Activated T-cell treated with anti-CD3 and anti-CD28 coated beads, Interleukin-2, amount 50 U/mL, for 4 hours (primary cell): ENCODE measurements around the gene BNIP5. TPM values are rescaled to one million over a fixed set of nuclear protein-coding genes. Genes with fewer than 3 reads are reported as not detected.
A peak's percentile ranks its signal among the peaks of the same experiment; 100 is the strongest.
"Not testable (repeated sequence)": the region's sequence is repeated elsewhere in the genome, so short reads cannot be mapped to it uniquely, and the experiment has no call there.

ENCODE experiments used
- ATAC-seq, 2 donors: fragments of 200-7000 bp; cut with Tn5 transposase; one replicate each; pipeline ENCODE4 v1.10.0; 2021
- DNase-seq: peaks from one replicate; pipeline ENCODE4 v3.0.0-alpha.2; 2020
- H3K27me3 Mint-ChIP-seq: one replicate; pipeline ENCODE4 v1.8.0; 2021; ENCODE audit warnings: low read depth, mixed read lengths
- H3K36me3 Mint-ChIP-seq: one replicate; pipeline ENCODE4 v1.8.0; 2022; ENCODE audit warnings: mixed read lengths; ENCODE audit not compliant: insufficient read depth
- H3K4me1 Mint-ChIP-seq: one replicate; pipeline ENCODE4 v1.8.0; 2021; ENCODE audit warnings: low read depth, mixed read lengths
- H3K4me3 Mint-ChIP-seq: one replicate; pipeline ENCODE4 v1.8.0; 2021; ENCODE audit warnings: mild to moderate bottlenecking, moderate library complexity, mixed read lengths
- H3K9me3 Mint-ChIP-seq: one replicate; pipeline ENCODE4 v1.8.0; 2021; ENCODE audit warnings: mixed read lengths
- total RNA-seq, 3 donors: library from RNA; stranded (reverse); gene quantifications; one replicate each; pipeline ENCODE4 v1.2.1, GENCODE V29; 2021

The BNIP5 gene
- total RNA-seq, 3 donors from 2014 or later: not detected

- ATAC-seq (no peak), DNase-seq (no peak)
- no peaks in the 10 kb centered on the region for H3K9me3 Mint-ChIP-seq
- H3K36me3 Mint-ChIP-seq: peaks cover 14% of the 10 kb centered on the region
- no peak overlapping the region for H3K4me3 Mint-ChIP-seq
- H3K27me3 Mint-ChIP-seq: no peaks in the 10 kb centered on the region
- H3K4me1 Mint-ChIP-seq: peaks cover 6% of the 10 kb centered on the region
These were observed 36.8 kb upstream of the BNIP5 start for GRCh38 chr6:36373368-36374019.

- Mint-ChIP-seq H3K9me3 (no peaks in the 10 kb centered on the region), H3K36me3 (peaks cover 15% of the 10 kb centered on the region), H3K27me3 (no peaks in the 10 kb centered on the region), H3K4me3 (no peak overlapping the region), H3K4me1 (no peaks in the 10 kb centered on the region)
- ATAC-seq: no peak
- DNase-seq: no peak
These were observed 35.4 kb upstream of the BNIP5 start for GRCh38 chr6:36372088-36372487.

GRCh38 chr6:36371211-36371610, 34.5 kb upstream of the BNIP5 start:
- Mint-ChIP-seq H3K4me3 (no peak overlapping the region), H3K36me3 (peaks cover 15% of the 10 kb centered on the region), H3K4me1 (no peaks in the 10 kb centered on the region), H3K9me3 (no peaks in the 10 kb centered on the region), H3K27me3 (no peaks in the 10 kb centered on the region)
- DNase-seq (no peak), ATAC-seq (no peak)

DNA sequence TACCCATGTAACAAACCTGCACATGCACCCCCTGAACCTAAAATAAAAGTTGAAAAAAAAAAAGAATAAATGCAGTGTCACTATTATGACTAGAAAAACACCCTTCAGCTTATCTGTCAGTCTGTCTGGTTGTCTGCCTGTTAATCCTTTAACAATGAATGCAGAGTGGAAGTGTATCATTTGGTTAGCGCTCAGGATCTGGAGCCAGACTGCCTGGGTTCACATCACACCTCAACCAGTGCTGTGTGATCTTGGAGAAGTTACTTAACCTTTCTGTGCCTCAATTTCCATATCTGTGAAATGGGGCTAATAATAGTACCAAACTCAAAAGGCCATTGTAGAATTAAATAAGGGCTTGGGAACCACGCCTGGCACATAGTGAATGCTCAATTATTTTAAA, 34.0 kb upstream of the BNIP5 start:
- Mint-ChIP-seq H3K4me3 (no peak overlapping the region), H3K9me3 (no peaks in the 10 kb centered on the region), H3K36me3 (peaks cover 15% of the 10 kb centered on the region), H3K4me1 (no peaks in the 10 kb centered on the region), H3K27me3 (no peaks in the 10 kb centered on the region)
- DNase-seq: no peak
- ATAC-seq: no peak

DNA sequence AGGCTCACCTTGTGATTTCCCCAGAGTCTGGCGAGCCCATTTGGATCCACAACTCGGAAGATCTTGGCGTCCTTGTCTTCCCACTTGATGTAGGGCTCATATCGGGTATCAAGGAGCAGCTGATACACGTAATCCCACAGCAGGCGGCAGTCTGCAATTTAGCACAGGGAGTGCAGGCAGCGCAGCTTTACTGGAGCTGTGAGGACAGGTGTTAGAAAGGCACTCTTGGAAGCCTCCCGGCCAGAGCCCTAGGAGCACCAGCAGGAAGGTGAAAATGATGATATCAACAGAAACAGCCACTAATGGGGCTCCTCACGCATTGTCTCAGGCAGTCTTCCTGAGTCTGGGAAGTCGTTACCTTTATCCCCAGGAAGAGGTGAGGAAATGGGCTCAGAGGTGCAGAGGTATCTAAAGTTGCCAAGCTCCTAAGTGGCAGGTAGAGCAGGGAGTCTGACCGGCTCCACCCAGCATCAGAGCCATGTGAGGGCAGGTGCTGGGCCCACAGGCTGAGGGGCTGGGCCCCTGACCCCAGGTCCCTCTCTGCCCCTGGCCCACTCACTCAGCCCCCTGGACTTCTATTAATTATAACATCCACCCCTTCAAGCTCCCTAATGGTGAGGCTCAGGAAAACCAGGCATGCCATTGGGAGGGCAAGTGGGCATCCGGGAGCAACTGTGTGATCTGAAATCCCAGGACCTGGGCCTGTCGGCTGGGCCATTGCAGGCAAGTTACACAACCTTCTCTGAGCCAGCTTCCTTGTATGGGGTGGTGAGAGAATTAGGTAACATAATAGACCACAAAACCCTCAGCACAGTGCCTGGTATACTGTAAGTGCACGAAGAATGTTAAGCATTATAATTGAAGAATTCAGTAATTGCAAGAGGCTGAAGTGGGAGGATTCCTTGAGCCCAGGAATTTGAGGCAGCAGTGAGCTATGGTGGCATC, 32.5 kb upstream of the BNIP5 start:
- Mint-ChIP-seq H3K36me3 (peaks cover 15% of the 10 kb centered on the region), H3K4me1 (peaks cover 4% of the 10 kb centered on the region), H3K9me3 (no peaks in the 10 kb centered on the region), H3K27me3 (no peaks in the 10 kb centered on the region), H3K4me3 (no peak overlapping the region)
- DNase-seq (no peak), ATAC-seq (no peak)

- Mint-ChIP-seq H3K36me3 (peaks cover 15% of the 10 kb centered on the region), H3K4me1 (peaks cover 4% of the 10 kb centered on the region), H3K9me3 (no peaks in the 10 kb centered on the region), H3K27me3 (no peaks in the 10 kb centered on the region), H3K4me3 (no peak overlapping the region)
- DNase-seq (no peak), ATAC-seq (no peak)
These were observed 31.7 kb upstream of the BNIP5 start for GRCh38 chr6:36368421-36368820.

DNA sequence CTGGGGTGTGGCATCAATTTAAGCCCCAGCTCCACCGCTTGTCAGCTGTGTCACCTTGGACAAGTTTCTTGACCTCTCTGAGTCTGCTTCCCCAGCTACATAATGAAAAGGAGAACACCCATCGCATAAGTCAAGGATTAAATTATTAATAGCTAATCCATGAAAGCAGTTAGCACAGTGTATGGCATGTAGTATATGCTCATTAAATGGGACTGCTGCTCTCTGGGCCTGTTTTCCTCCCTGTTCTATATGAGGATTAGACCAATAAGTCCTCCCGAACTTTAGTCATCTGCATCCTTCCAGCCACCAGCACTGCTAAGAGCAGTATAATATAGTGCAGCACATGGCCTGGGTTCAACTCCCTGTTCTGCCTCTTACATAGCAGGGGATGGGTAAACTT, 31.1 kb upstream of the BNIP5 start:
- DNase-seq (no peak), ATAC-seq (no peak)
- H3K27me3 Mint-ChIP-seq: no peaks in the 10 kb centered on the region
- H3K9me3 Mint-ChIP-seq: no peaks in the 10 kb centered on the region
- peaks cover 4% of the 10 kb centered on the region for H3K4me1 Mint-ChIP-seq
- H3K36me3 Mint-ChIP-seq: peaks cover 15% of the 10 kb centered on the region
- H3K4me3 Mint-ChIP-seq: no peak overlapping the region

GRCh38 chr6:36364669-36365479, 28.2 kb upstream of the BNIP5 start:
- DNase-seq: no peak
- no peak overlapping the region for H3K4me3 Mint-ChIP-seq
- no peaks in the 10 kb centered on the region for H3K9me3 Mint-ChIP-seq
- peaks cover 4% of the 10 kb centered on the region for H3K36me3 Mint-ChIP-seq
- peak; percentile 37 to 41 for ATAC-seq
- no peaks in the 10 kb centered on the region for H3K27me3 Mint-ChIP-seq
- peaks cover 10% of the 10 kb centered on the region for H3K4me1 Mint-ChIP-seq

- not testable (repeated sequence) for H3K27me3 Mint-ChIP-seq, H3K36me3 Mint-ChIP-seq, H3K9me3 Mint-ChIP-seq, H3K4me1 Mint-ChIP-seq, ATAC-seq, DNase-seq, H3K4me3 Mint-ChIP-seq
These were observed 27.5 kb upstream of the BNIP5 start for GRCh38 chr6:36364061-36364635.

GRCh38 chr6:36363371-36363752, 26.7 kb upstream of the BNIP5 start:
- not testable (repeated sequence) for H3K4me1 Mint-ChIP-seq, ATAC-seq, H3K27me3 Mint-ChIP-seq, H3K36me3 Mint-ChIP-seq, H3K4me3 Mint-ChIP-seq, H3K9me3 Mint-ChIP-seq, DNase-seq

DNA sequence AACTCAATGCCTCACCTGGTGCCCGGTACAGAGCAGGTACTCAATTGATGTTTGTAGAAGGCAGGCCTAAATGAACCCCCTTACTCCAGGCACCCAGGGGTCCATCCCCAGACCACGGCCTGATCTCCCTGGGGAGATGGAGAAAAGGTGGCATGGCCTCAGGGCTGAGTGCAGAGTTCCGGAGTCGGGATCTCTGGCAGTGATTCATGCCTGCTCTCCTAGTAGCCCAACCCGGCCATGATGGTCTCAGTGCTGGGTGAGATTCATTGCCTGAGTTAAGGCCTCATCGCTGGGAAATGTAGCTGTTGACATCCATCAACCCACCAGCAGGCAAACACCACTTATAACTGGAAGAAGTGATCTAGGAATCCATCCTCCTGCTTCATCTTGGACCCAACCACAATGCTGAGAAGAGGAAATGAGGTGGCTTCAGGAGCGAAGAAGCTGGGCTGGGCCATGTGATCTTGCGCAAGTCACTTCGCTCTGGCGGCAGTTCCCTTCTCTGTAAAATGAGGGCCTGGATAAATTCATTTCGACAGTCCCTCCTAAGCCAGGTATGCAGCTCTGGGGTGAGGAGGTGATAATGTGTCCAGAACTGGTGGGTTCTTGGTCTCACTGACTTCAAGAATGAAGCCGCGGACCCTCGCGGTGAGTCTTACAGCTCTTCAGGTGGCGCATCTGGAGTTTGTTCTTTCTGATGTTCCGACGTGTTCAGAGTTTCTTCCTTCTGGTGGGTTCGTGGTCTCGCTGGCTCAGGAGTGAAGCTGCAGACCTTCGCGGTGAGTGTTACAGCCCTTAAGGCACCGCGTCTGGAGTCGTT, 26.1 kb upstream of the BNIP5 start:
- ATAC-seq: no peak
- peaks cover 2% of the 10 kb centered on the region for H3K36me3 Mint-ChIP-seq
- no peaks in the 10 kb centered on the region for H3K9me3 Mint-ChIP-seq
- H3K4me1 Mint-ChIP-seq: peaks cover 14% of the 10 kb centered on the region
- no peak overlapping the region for H3K4me3 Mint-ChIP-seq
- peaks cover 3% of the 10 kb centered on the region for H3K27me3 Mint-ChIP-seq
- no peak for DNase-seq

- Mint-ChIP-seq H3K27me3 (peaks cover 3% of the 10 kb centered on the region), H3K9me3 (no peaks in the 10 kb centered on the region), H3K4me1 (peaks cover 17% of the 10 kb centered on the region), H3K36me3 (no peaks in the 10 kb centered on the region), H3K4me3 (no peak overlapping the region)
- DNase-seq (no peak), ATAC-seq (no peak)
These were observed 24.4 kb upstream of the BNIP5 start for GRCh38 chr6:36361071-36361470.

DNA sequence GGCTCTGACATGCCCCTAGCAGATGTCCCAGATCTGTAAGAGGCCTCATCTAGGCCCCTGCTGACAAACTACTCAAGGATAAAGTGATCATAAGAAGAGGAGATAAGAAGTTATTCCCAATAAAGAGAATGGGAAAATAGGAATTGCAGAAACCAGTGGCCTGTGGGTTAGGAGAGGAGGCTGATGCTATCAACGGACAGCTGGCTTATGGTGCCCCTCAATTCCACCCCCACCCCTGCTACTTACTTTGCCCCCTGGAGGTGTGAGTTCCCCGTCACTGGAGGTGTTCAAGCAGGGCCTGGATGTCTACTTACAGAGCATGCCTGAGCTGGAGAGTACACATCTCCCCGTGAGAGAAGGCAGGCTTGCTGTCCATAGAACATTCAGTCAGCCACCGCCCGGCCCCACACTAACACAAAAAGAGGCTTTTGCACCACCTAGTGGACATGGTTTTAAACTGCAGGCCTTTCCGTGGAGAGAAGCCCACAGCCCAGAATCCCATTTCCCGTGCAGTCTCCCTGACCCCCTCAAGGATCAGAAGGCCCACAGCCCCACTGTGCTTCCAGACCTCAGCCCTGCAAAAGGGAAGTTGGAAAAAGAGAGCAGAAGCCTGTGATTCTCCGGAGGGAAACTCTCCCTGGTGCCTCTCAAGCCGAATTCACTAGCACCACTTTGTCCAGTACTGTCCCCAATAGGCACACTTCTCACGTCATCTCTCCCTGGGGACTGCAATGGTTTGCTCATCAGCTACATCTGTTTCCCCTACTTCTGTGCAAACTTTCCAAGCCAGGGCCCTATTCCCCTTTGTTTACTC, 23.8 kb upstream of the BNIP5 start:
- Mint-ChIP-seq H3K27me3 (peaks cover 3% of the 10 kb centered on the region), H3K36me3 (no peaks in the 10 kb centered on the region), H3K4me1 (peaks cover 21% of the 10 kb centered on the region), H3K4me3 (no peak overlapping the region), H3K9me3 (no peaks in the 10 kb centered on the region)
- ATAC-seq: peak; percentile 82 to 85
- DNase-seq: peak; percentile 56
